Suprapubic skin (tissue), 3 donors: ENCODE measurements around the gene GFPT1.

Experiments
- EP300 ChIP-seq: sonication (generic); formaldehyde crosslinking; IDR thresholded peaks from one replicate; pipeline ENCODE4 v1.6.1; 2017; ENCODE audit warnings: antibody characterized with exemption
- POLR2A ChIP-seq, 2 donors: fragments of 450-650 bp; IDR thresholded peaks; one replicate each; pipeline ENCODE4 v1.6.1; 2017; ENCODE audit warnings: antibody characterized with exemption in 2 of 2, mild to moderate bottlenecking in 2 of 2, moderate library complexity in 2 of 2
- TF ChIP-seq, protein P1 (sequence below), 2 donors: fragments of 200-600 bp in 1 of 2; fragments of 450-650 bp in 1 of 2; sonication (generic) in 1 of 2; IDR thresholded peaks; one replicate each; pipeline ENCODE4 v1.5.1; 2016 to 2019; ENCODE audit warnings: antibody characterized with exemption in 2 of 2, mild to moderate bottlenecking in 1 of 2, moderate library complexity in 1 of 2

GRCh38 chr2:69333352-69333751 is 53.7 kb downstream of the GFPT1 start:
- TF ChIP-seq POLR2A (IDR thresholded peaks at IDR 0.05): no peak
- TF ChIP-seq EP300: no peak
- TF ChIP-seq, protein P1, sequence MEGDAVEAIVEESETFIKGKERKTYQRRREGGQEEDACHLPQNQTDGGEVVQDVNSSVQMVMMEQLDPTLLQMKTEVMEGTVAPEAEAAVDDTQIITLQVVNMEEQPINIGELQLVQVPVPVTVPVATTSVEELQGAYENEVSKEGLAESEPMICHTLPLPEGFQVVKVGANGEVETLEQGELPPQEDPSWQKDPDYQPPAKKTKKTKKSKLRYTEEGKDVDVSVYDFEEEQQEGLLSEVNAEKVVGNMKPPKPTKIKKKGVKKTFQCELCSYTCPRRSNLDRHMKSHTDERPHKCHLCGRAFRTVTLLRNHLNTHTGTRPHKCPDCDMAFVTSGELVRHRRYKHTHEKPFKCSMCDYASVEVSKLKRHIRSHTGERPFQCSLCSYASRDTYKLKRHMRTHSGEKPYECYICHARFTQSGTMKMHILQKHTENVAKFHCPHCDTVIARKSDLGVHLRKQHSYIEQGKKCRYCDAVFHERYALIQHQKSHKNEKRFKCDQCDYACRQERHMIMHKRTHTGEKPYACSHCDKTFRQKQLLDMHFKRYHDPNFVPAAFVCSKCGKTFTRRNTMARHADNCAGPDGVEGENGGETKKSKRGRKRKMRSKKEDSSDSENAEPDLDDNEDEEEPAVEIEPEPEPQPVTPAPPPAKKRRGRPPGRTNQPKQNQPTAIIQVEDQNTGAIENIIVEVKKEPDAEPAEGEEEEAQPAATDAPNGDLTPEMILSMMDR (IDR thresholded peaks at IDR 0.05): no peak
